ENCODE data around the gene ZFPM1.

DNA sequence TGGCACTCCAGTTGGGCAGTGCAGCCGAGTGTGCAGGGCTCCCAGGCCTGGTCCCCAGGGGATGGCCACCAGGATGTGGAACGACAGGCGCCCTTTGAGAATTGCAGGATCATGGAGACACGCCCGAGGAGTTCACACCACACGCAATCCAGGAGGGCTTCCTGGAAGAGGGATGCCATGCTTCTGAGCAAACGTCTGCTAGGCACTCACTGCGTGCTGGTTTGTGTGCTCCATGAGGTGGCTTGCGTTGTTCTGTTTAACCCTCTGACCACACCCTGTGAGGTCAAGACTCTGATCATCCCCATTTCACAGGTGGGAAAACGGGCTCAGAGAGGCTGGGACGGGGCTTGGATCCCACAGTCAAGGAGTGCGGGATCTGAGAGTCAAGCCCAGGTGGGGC is 32.6 kb upstream of the ZFPM1 start:
- TF ChIP-seq ZNF274 (IDR thresholded peaks at IDR 0.05; ENCODE audit: low read depth, low read length) (no peak), YY1 (IDR thresholded peaks at IDR 0.05; ENCODE audit: insufficient read depth, insufficient read length) (no peak)
